Chondrocyte (in vitro differentiated cells): ENCODE measurements around the gene FAM163A. TPM values are rescaled to one million over a fixed set of nuclear protein-coding genes. Genes with fewer than 3 reads are reported as not detected.
A peak's percentile ranks its signal among the peaks of the same experiment; 100 is the strongest.

Experiments
- DNase-seq: peaks from one replicate; pipeline ENCODE4 v3.0.0; 2021; ENCODE audit warnings: mixed read lengths, low spot score
- H3K27ac Mint-ChIP-seq: one replicate; pipeline ENCODE4 v1.8.0; 2021; ENCODE audit warnings: mild to moderate bottlenecking, moderate library complexity, mixed read lengths; ENCODE audit not compliant: unreplicated experiment
- H3K27me3 Mint-ChIP-seq: 2 replicates; pipeline ENCODE4 v1.8.0; 2021; ENCODE audit warnings: low read depth, mixed read lengths
- H3K36me3 Mint-ChIP-seq: 2 replicates; pipeline ENCODE4 v1.8.0; 2021; ENCODE audit warnings: low read depth, mixed read lengths
- H3K4me1 Mint-ChIP-seq: 2 replicates; pipeline ENCODE4 v1.8.0; 2021; ENCODE audit warnings: low read depth, mild to moderate bottlenecking, mixed read lengths
- H3K4me3 Mint-ChIP-seq: one replicate; pipeline ENCODE4 v1.8.0; 2021; ENCODE audit warnings: mild to moderate bottlenecking, moderate library complexity, mixed read lengths; ENCODE audit not compliant: unreplicated experiment
- H3K9me3 Mint-ChIP-seq: 2 replicates; pipeline ENCODE4 v1.8.0; 2021; ENCODE audit warnings: low read depth, mixed read lengths
- CTCF ChIP-seq: fragments of 200-600 bp; sonication (generic); IDR thresholded peaks from 2 replicates; pipeline ENCODE4 v1.5.0; 2021; ENCODE audit warnings: antibody characterized with exemption, mild to moderate bottlenecking, moderate library complexity
- total RNA-seq: library from RNA; stranded (reverse); gene quantifications from 3 replicates; pipeline ENCODE4 v1.2.1, GENCODE V29; 2021

Gene FAM163A
- total RNA-seq, 1 donor from 2014 or later = not detected

- Mint-ChIP-seq H3K27me3 (peaks cover 20% of the 10 kb centered on the region), H3K4me3 (peak overlapping the region; percentile 75), H3K4me1 (peaks cover 17% of the 10 kb centered on the region), H3K27ac (peak overlapping the region; percentile 18), H3K9me3 (no peaks in the 10 kb centered on the region), H3K36me3 (no peaks in the 10 kb centered on the region)
- TF ChIP-seq CTCF = no peak
- peak; percentile 30 for DNase-seq
These were observed 72.5 kb downstream of the FAM163A start for GRCh38 chr1:179815641-179816040.

- Mint-ChIP-seq H3K4me1 (peaks cover 17% of the 10 kb centered on the region), H3K27ac (no peak overlapping the region), H3K4me3 (no peak overlapping the region), H3K9me3 (no peaks in the 10 kb centered on the region), H3K36me3 (no peaks in the 10 kb centered on the region), H3K27me3 (peaks cover 13% of the 10 kb centered on the region)
- peak; percentile 51 for DNase-seq
- no peak for TF ChIP-seq CTCF
These were observed 73.3 kb downstream of the FAM163A start for GRCh38 chr1:179816196-179816960.

- H3K4me1 Mint-ChIP-seq = peaks cover 17% of the 10 kb centered on the region
- no peak overlapping the region for H3K27ac Mint-ChIP-seq
- H3K9me3 Mint-ChIP-seq = no peaks in the 10 kb centered on the region
- H3K27me3 Mint-ChIP-seq = peaks cover 6% of the 10 kb centered on the region
- H3K4me3 Mint-ChIP-seq = no peak overlapping the region
- TF ChIP-seq CTCF = no peak
- peak; percentile 60 for DNase-seq
- H3K36me3 Mint-ChIP-seq = no peaks in the 10 kb centered on the region
These were observed 74.0 kb downstream of the FAM163A start for GRCh38 chr1:179817056-179817455.

GRCh38 chr1:179817789-179818188 is 74.7 kb downstream of the FAM163A start:
- DNase-seq = peak; percentile 74
- no peaks in the 10 kb centered on the region for H3K36me3 Mint-ChIP-seq

GRCh38 chr1:179818260-179818659 is 75.2 kb downstream of the FAM163A start:
- TF ChIP-seq CTCF = no peak
- no peaks in the 10 kb centered on the region for H3K9me3 Mint-ChIP-seq
- no peaks in the 10 kb centered on the region for H3K36me3 Mint-ChIP-seq
- H3K27me3 Mint-ChIP-seq = no peaks in the 10 kb centered on the region
- no peak overlapping the region for H3K4me3 Mint-ChIP-seq
- peak; percentile 33 for DNase-seq
- H3K4me1 Mint-ChIP-seq = peaks cover 17% of the 10 kb centered on the region
- no peak overlapping the region for H3K27ac Mint-ChIP-seq

More at GRCh38 chr1:179817789-179818188, 74.7 kb downstream of the FAM163A start:
- Mint-ChIP-seq H3K27me3 (no peaks in the 10 kb centered on the region), H3K9me3 (no peaks in the 10 kb centered on the region), H3K27ac (no peak overlapping the region), H3K4me3 (no peak overlapping the region), H3K4me1 (peaks cover 17% of the 10 kb centered on the region)
- TF ChIP-seq CTCF = no peak
